Spleen (tissue), 11 donors: ENCODE results near the gene ACACA. TPM values are rescaled to one million over a fixed set of nuclear protein-coding genes. Genes with fewer than 3 reads are reported as not detected.

Source experiments
- DNase-seq: peaks from one replicate; pipeline ENCODE4 v3.0.0-alpha.2; 2020
- H3K27ac ChIP-seq, 8 donors: fragments of 200-600 bp; sonication (generic) in 7 of 8; 1 replicate in 4 of 8; 2 replicates in 4 of 8; pipeline versions ENCODE4 v1.5.0 to v1.8.0; 2016 to 2021; ENCODE audit warnings: inconsistent platforms in 4 of 8, mild to moderate bottlenecking in 4 of 8, moderate library complexity in 1 of 8
- H3K27me3 ChIP-seq, 7 donors: fragments of 200-600 bp; sonication (generic) in 6 of 7; replicated peaks in 1 of 7; 1 replicate in 4 of 7; 2 replicates in 3 of 7; pipeline versions ENCODE4 v1.5.0 to v1.8.0; 2016 to 2021; ENCODE audit warnings: inconsistent platforms in 3 of 7, mild to moderate bottlenecking in 1 of 7
- H3K36me3 ChIP-seq, 6 donors: fragments of 200-600 bp; sonication (generic) in 5 of 6; 1 replicate in 4 of 6; 2 replicates in 2 of 6; pipeline versions ENCODE4 v1.5.0 to v1.8.0; 2016 to 2021; ENCODE audit warnings: inconsistent platforms in 2 of 6
- H3K4me1 ChIP-seq, 6 donors: fragments of 200-600 bp; sonication (generic) in 5 of 6; 1 replicate in 3 of 6; 2 replicates in 3 of 6; pipeline versions ENCODE4 v1.5.0 to v1.8.0; 2016 to 2021; ENCODE audit warnings: inconsistent platforms in 3 of 6
- H3K4me3 ChIP-seq, 8 donors: fragments of 200-600 bp; sonication (generic) in 7 of 8; 1 replicate in 4 of 8; 2 replicates in 4 of 8; pipeline versions ENCODE4 v1.5.0 to v1.8.0; 2016 to 2021; ENCODE audit warnings: inconsistent platforms in 4 of 8, mild to moderate bottlenecking in 4 of 8, moderate library complexity in 2 of 8
- H3K9me3 ChIP-seq, 8 donors: fragments of 200-600 bp; sonication (generic) in 7 of 8; 1 replicate in 4 of 8; 2 replicates in 4 of 8; pipeline versions ENCODE4 v1.5.0 to v1.8.0; 2016 to 2021; ENCODE audit warnings: inconsistent platforms in 4 of 8
- POLR2A ChIP-seq, 3 donors: fragments of 450-650 bp; IDR thresholded peaks; one replicate each; pipeline ENCODE4 v1.5.1; 2017; ENCODE audit warnings: antibody characterized with exemption in 3 of 3, mild to moderate bottlenecking in 1 of 3
- POLR2AphosphoS5 ChIP-seq, 3 donors: sonication (generic); formaldehyde crosslinking; IDR thresholded peaks; one replicate each; pipeline ENCODE4 v1.5.1; 2017; ENCODE audit warnings: antibody characterized with exemption in 3 of 3
- WGBS, 5 donors: extraction: QIAGEN DNeasy Blood & Tissue Kit in 3 of 5; methylation state at CpG; one replicate each; pipeline versions ENCODE4 v1.1.5 to v1.1.7; 2013 to 2018; 5-methylcytosine and 5-hydroxymethylcytosine counted together
- intact Hi-C: fragments of 100-400 bp; cut with DNase I; formaldehyde crosslinking; loops from one replicate; pipeline ENCODE4 v1.15.0; 2023; ENCODE audit warnings: low total_unique reads
- polyA plus RNA-seq, 3 donors: library from polyadenylated mRNA; stranded (reverse); fragments of 200-250 nt; gene quantifications; one replicate each; pipeline ENCODE4 v1.2.1, GENCODE V29; 2013
- total RNA-seq, 7 donors: library from RNA; depleted of rRNA in 3 of 7; stranded (reverse); fragments of >200 nt in 3 of 7; fragmentation: NEBNext Ultra II Directional in 4 of 7; extraction: Animal tissue kit (Norgen Biotek cat#: 25700) in 4 of 7; gene quantifications; one replicate each; pipeline versions ENCODE4 v1.1.0 to v1.2.1, GENCODE V29; 2016 to 2021
- TF ChIP-seq, protein P1 (sequence below), 11 experiments: fragments of 200-600 bp in 7 of 11; fragments of 450-650 bp in 4 of 11; sonication (generic) in 4 of 11; IDR thresholded peaks in 8 of 11; conservative IDR thresholded peaks in 3 of 11; 1 replicate in 7 of 11; 2 replicates in 4 of 11; pipeline versions ENCODE4 v1.4.0 to v1.8.0; 2016 to 2021; ENCODE audit warnings: antibody characterized with exemption in 11 of 11, inconsistent platforms in 4 of 11, mild to moderate bottlenecking in 1 of 11
- donor health status: healthy with polysubstance abuse.
- donor health status: DM: no; HTN: no; CAD: no; lungs with moderate emphysema.
- donor health status: DM: no; HTN: no; CAD: no.
- donor health status: Bipolar disorder and iron deficiency.
- donor health status: healthy.
- donor health status: DM: no; HTN: no; CAD: no.
- donor health status: DM: yes; HTN: yes; CAD: no.

The ACACA gene
- total and polyA plus RNA-seq, 10 donors: 3.2 to 50.8 (median 29.2) TPM

DNA sequence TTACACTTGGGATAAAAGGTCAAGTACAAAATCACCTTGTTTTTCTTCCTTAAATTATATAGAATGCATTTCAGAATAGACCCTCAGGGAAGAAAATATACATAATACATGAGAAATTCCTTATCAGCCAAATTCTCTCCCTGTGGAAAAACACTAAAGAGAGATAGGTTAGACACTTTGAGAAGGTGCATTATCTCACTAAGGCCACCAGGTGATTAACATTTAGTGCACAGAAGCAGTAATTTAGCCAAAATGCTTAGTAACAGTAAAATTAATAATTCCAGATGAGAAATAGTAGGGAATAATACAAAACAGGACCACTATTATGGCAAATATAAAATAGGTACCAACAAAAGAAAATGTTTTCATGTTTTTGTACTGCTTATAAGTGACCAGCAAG lies 216.1 kb downstream of the ACACA start:
- no peak for DNase-seq
- no peaks in the 10 kb centered on the region for H3K4me1 ChIP-seq
- no peaks in the 10 kb centered on the region for H3K27me3 ChIP-seq
- H3K27ac ChIP-seq: no peak overlapping the region
- H3K4me3 ChIP-seq: no peak overlapping the region
- no peak for TF ChIP-seq POLR2AphosphoS5 (IDR thresholded peaks at IDR 0.05)
- TF ChIP-seq, protein P1, sequence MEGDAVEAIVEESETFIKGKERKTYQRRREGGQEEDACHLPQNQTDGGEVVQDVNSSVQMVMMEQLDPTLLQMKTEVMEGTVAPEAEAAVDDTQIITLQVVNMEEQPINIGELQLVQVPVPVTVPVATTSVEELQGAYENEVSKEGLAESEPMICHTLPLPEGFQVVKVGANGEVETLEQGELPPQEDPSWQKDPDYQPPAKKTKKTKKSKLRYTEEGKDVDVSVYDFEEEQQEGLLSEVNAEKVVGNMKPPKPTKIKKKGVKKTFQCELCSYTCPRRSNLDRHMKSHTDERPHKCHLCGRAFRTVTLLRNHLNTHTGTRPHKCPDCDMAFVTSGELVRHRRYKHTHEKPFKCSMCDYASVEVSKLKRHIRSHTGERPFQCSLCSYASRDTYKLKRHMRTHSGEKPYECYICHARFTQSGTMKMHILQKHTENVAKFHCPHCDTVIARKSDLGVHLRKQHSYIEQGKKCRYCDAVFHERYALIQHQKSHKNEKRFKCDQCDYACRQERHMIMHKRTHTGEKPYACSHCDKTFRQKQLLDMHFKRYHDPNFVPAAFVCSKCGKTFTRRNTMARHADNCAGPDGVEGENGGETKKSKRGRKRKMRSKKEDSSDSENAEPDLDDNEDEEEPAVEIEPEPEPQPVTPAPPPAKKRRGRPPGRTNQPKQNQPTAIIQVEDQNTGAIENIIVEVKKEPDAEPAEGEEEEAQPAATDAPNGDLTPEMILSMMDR (IDR thresholded peaks at IDR 0.05 in 8 of 11, conservative IDR thresholded peaks at IDR 0.05 in 3 of 11): no peak
- no peak for TF ChIP-seq POLR2A (IDR thresholded peaks at IDR 0.05)
- peaks cover 0 to 76% (median 22%) of the 10 kb centered on the region in 6 donors for H3K36me3 ChIP-seq
- H3K9me3 ChIP-seq: no peaks in the 10 kb centered on the region
- intact Hi-C loops: no loop called here

DNA sequence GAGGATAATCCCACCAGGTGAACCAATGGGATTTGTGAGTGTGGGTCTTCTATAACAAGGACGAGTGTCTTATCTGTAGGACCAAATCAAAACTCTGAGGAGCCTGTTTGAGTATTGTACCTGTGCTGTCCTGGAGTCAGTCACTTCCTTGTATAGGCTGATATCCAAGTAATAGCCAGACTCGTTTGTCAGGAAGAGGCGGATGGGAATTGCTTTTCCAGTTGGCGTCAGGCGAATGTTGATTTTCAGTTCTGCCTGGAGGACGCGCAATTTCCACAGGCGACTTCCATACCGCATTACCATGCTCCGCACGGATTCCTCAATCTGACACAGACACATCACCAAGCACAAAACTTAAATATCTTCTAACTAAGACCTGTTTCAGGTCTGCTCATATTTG lies 218.5 kb downstream of the ACACA start:
- no peak for DNase-seq
- Histone ChIP-seq H3K27ac (no peak overlapping the region), H3K4me1 (no peaks in the 10 kb centered on the region), H3K36me3 (peaks cover 0 to 71% (median 22%) of the 10 kb centered on the region in 6 donors), H3K4me3 (no peak overlapping the region), H3K27me3 (no peaks in the 10 kb centered on the region), H3K9me3 (no peaks in the 10 kb centered on the region)
- TF ChIP-seq, protein P1 (IDR thresholded peaks at IDR 0.05 in 8 of 11, conservative IDR thresholded peaks at IDR 0.05 in 3 of 11): no peak
- TF ChIP-seq POLR2AphosphoS5 (IDR thresholded peaks at IDR 0.05): no peak
- no peak for TF ChIP-seq POLR2A (IDR thresholded peaks at IDR 0.05)
- 94 to 97% (median 96%) methylated on average over 11 of the region's 11 CpGs for WGBS, 5 donors
- intact Hi-C loops: no loop called here

DNA sequence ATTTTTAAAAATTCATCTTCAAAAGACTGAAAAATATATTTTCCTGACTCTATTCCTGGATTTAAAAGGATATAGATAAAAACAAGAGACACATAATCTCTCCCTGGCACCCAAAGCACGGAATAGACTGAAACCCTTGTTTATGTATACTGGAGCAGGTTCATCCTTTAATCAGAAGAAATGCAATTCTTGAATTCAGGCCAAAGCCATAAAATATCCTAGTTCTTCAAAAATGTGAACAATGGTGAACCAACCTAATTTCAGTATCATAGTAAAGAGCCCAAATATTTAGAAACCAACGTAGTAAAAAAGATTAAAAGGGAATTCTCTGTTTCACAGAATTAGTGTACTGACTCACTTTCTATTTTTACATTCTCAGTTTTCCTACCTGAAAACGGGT lies 219.4 kb downstream of the ACACA start:
- Histone ChIP-seq H3K36me3 (peaks cover 0 to 66% (median 22%) of the 10 kb centered on the region in 6 donors), H3K4me3 (no peak overlapping the region), H3K4me1 (no peaks in the 10 kb centered on the region), H3K27ac (no peak overlapping the region), H3K27me3 (no peaks in the 10 kb centered on the region), H3K9me3 (no peaks in the 10 kb centered on the region)
- TF ChIP-seq, protein P1 (IDR thresholded peaks at IDR 0.05 in 8 of 11, conservative IDR thresholded peaks at IDR 0.05 in 3 of 11): no peak
- WGBS, 5 donors: 85 to 94% (median 89%) methylated on average over 3 of the region's 3 CpGs
- no peak for DNase-seq
- intact Hi-C loops: no loop called here

DNA sequence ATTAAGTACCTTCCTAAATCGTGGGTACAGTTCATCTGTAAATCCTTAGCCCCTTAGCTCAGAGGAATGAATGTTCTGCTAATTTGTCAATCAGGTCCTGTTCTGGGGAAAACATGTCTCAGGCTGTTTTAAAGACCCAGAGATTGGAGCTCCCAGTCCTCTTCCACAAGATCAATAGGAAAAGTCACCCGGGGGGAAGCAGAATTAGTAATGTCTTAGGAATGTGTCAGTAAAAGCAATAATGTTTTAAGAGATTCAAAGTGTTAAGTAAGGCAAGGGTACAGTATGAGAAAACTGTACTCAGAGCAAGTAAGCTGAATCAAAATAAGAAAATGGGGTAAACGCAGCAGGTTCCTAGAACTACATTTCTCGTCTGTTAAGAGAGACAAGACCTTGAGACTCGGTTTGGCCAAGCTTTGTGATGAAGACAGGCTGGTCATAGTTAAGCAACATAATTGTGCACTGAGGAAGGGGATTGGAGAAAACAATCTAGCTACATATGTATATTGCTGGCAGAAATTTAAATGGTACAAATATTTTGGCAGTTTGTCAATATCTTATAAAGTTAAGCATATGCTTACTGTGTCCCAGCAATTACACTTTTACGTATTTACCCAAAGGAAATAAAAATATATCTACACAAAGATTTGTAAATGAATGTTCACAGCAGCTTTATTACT lies 223.7 kb downstream of the ACACA start:
- H3K4me3 ChIP-seq: no peak overlapping the region
- peaks cover 0 to 62% (median 16%) of the 10 kb centered on the region in 6 donors for H3K36me3 ChIP-seq
- WGBS, 5 donors: 86 to 95% (median 92%) methylated on average over 6 of the region's 6 CpGs
- no peak overlapping the region for H3K27ac ChIP-seq
- H3K9me3 ChIP-seq: no peaks in the 10 kb centered on the region
- H3K27me3 ChIP-seq: no peaks in the 10 kb centered on the region
- TF ChIP-seq POLR2A (IDR thresholded peaks at IDR 0.05) (no peak), POLR2AphosphoS5 (IDR thresholded peaks at IDR 0.05) (no peak)
- TF ChIP-seq, protein P1 (IDR thresholded peaks at IDR 0.05 in 8 of 11, conservative IDR thresholded peaks at IDR 0.05 in 3 of 11): no peak
- no peaks in the 10 kb centered on the region for H3K4me1 ChIP-seq
- DNase-seq: no peak
- intact Hi-C loops: loop anchor here (5.0 kb wide), 1 partner anchor 111 kb away; no protein-coding TSS in a partner anchor
